ENCODE results near the gene CASZ1. TPM values are rescaled to one million over a fixed set of nuclear protein-coding genes. Genes with fewer than 3 reads are reported as not detected.
A peak's percentile ranks its signal among the peaks of the same experiment; 100 is the strongest.

CASZ1 gene
- total RNA-seq, 1 donor from 2014 or later, result 11.8 TPM

GRCh38 chr1:10631811-10632593 is 164.4 kb downstream of the CASZ1 start:
- no peak for TF ChIP-seq CTCF (conservative IDR thresholded peaks at IDR 0.05; ENCODE audit: low read depth, low read length)
- H3K4me3 ChIP-seq (ENCODE audit: low read depth, low read length), result no peak overlapping the region
- no peak for DNase-seq (ENCODE audit: low read depth)

- no peak for TF ChIP-seq CTCF (conservative IDR thresholded peaks at IDR 0.05; ENCODE audit: low read depth, low read length)
- no peak overlapping the region for H3K4me3 ChIP-seq (ENCODE audit: low read depth, low read length)
Measured at GRCh38 chr1:10631121-10631810, 165.2 kb downstream of the CASZ1 start.

GRCh38 chr1:10630661-10631120 is 165.8 kb downstream of the CASZ1 start:
- no peak overlapping the region for H3K4me3 ChIP-seq (ENCODE audit: low read depth, low read length)
- TF ChIP-seq CTCF (conservative IDR thresholded peaks at IDR 0.05; ENCODE audit: low read depth, low read length), result no peak
- no peak for DNase-seq (ENCODE audit: low read depth)

More at GRCh38 chr1:10631121-10631810, 165.2 kb downstream of the CASZ1 start:
- no peak for DNase-seq (ENCODE audit: low read depth)

GRCh38 chr1:10629816-10630571 is 166.5 kb downstream of the CASZ1 start:
- no peak overlapping the region for H3K4me3 ChIP-seq (ENCODE audit: low read depth, low read length)
- no peak for DNase-seq (ENCODE audit: low read depth)
- peak; percentile 19 for TF ChIP-seq CTCF (conservative IDR thresholded peaks at IDR 0.05; ENCODE audit: low read depth, low read length)

- DNase-seq (ENCODE audit: low read depth), result no peak
- H3K4me3 ChIP-seq (ENCODE audit: low read depth, low read length), result no peak overlapping the region
- TF ChIP-seq CTCF (conservative IDR thresholded peaks at IDR 0.05; ENCODE audit: low read depth, low read length), result no peak
Measured at GRCh38 chr1:10629091-10629815, 167.2 kb downstream of the CASZ1 start.

GRCh38 chr1:10628685-10629084 is 167.8 kb downstream of the CASZ1 start:
- DNase-seq (ENCODE audit: low read depth), result no peak
- H3K4me3 ChIP-seq (ENCODE audit: low read depth, low read length), result no peak overlapping the region
- TF ChIP-seq CTCF (conservative IDR thresholded peaks at IDR 0.05; ENCODE audit: low read depth, low read length), result no peak

Data from epithelial cell of proximal tubule (primary cell).